Measurements from ENCODE around the gene RIC8B. TPM values are rescaled to one million over a fixed set of nuclear protein-coding genes. Genes with fewer than 3 reads are reported as not detected.

RIC8B gene
- total and polyA plus RNA-seq, 2 of the 13 experiments (the other 11 are each of a cell fraction or from before 2014, with no cell fraction given) = 5.1 to 7.5 TPM

DNA sequence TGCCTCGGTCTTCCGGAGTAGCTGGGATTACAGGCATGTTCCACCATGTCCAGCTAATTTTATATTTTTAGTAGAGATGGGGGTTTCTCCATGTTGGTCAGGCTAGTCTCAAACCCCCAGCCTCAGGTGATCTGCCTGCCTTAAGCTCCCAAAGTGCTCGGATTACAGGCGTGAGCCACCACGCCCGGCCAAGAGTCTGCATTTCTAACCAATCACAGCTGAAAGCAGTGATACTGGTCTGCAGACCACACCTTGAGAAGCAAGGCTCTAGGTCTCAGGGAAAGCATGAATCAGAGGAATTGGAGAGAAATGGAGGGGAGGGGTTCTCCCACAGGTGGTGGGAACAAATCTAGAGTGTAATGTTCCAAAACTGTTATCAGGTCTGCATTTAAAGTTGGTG is 126.1 kb downstream of the RIC8B start (continued):
- TF ChIP-seq USF2 (IDR thresholded peaks at IDR 0.05; ENCODE audit: low read depth, low read length) (no peak), USF2 (CRISPR knock-in tag; IDR thresholded peaks at IDR 0.05; ENCODE audit: borderline replicate concordance) (no peak), ONECUT2 (CRISPR knock-in tag; IDR thresholded peaks at IDR 0.05) (no peak)
- TF ChIP-seq, protein P1, sequence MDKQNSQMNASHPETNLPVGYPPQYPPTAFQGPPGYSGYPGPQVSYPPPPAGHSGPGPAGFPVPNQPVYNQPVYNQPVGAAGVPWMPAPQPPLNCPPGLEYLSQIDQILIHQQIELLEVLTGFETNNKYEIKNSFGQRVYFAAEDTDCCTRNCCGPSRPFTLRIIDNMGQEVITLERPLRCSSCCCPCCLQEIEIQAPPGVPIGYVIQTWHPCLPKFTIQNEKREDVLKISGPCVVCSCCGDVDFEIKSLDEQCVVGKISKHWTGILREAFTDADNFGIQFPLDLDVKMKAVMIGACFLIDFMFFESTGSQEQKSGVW (CRISPR knock-in tag; IDR thresholded peaks at IDR 0.05; ENCODE audit: borderline replicate concordance) = no peak

- H3K27me3 ChIP-seq (ENCODE audit: control insufficient read depth in 1 of 2, insufficient read depth in 2 of 2, low read length in 2 of 2) = peaks cover 2 to 30% of the 10 kb centered on the region in 2 experiments; a peak in 3 of 5 replicates
- H3K4me1 ChIP-seq (ENCODE audit: insufficient read depth, low read length) = no peaks in the 10 kb centered on the region
- DNase-seq (ENCODE audit: low spot score) (no peak), ATAC-seq (no peak), FAIRE-seq (no peak)
- H3K79me2 ChIP-seq (ENCODE audit: insufficient read depth, low read length) = no peaks in the 10 kb centered on the region
- no peaks in the 10 kb centered on the region for H3K36me3 ChIP-seq (replicated peaks in 1 of 2; ENCODE audit: control insufficient read depth in 1 of 2, insufficient read depth in 2 of 2, low read length in 2 of 2)
- no peak overlapping the region for H3K4me2 ChIP-seq (ENCODE audit: low read depth, low read length)
- ChIA-PET POLR2A (no interaction called here), CTCF (ENCODE audit: low intra/inter-chr PET ratio, low total read pairs) (no interaction called here)
- no peaks in the 10 kb centered on the region for H4K20me1 ChIP-seq (ENCODE audit: insufficient read depth, low read length)
- BruUV-seq (replicated peaks) = no TSS peak
- WGBS (ENCODE audit: low lambda C conversion rate) = 97% methylated on average over 1 of the region's 1 CpG
- H2AFZ ChIP-seq (ENCODE audit: low read length) = no peak overlapping the region
- no peaks in the 10 kb centered on the region for H3K9me3 ChIP-seq (ENCODE audit: low read length)
- intact Hi-C loops (cut with micrococcal nuclease; ENCODE audit: unreplicated experiment) (no loop called here), in situ Hi-C loops (cut with HindIII; ENCODE audit: extremely low pct_ligation_motif_present, low pct_unique_long_range_greater_than_20kb) (no loop called here)
- H3K9ac ChIP-seq (ENCODE audit: insufficient read depth, low read depth, low read length) = no peak overlapping the region
- no peak overlapping the region for H3K27ac ChIP-seq (ENCODE audit: extremely low read length, insufficient read depth, low read length)
- no peak overlapping the region for H3K4me3 ChIP-seq (replicated peaks in 1 of 3; ENCODE audit: insufficient read depth in 1 of 3, low read depth in 2 of 3, low read length in 3 of 3)
- no peak for TF ChIP-seq ZNF609 (CRISPR knock-in tag; IDR thresholded peaks at IDR 0.05; ENCODE audit: borderline replicate concordance)
- TF ChIP-seq SP4 (CRISPR knock-in tag; IDR thresholded peaks at IDR 0.05) = no peak
- no peak for TF ChIP-seq RAD51 (IDR thresholded peaks at IDR 0.05; ENCODE audit: borderline replicate concordance)
- TF ChIP-seq HNRNPLL (IDR thresholded peaks at IDR 0.05; ENCODE audit: low read depth, low read length, poor library complexity, severe bottlenecking) = no peak
- no peak for TF ChIP-seq ZNF879 (CRISPR knock-in tag; IDR thresholded peaks at IDR 0.05)
- no peak for TF ChIP-seq ZNF619 (CRISPR knock-in tag; IDR thresholded peaks at IDR 0.05)
- no peak for TF ChIP-seq GABPB1 (CRISPR knock-in tag; IDR thresholded peaks at IDR 0.05)
- no peak for TF ChIP-seq ADNP (CRISPR knock-in tag; IDR thresholded peaks at IDR 0.05)
- TF ChIP-seq ZMAT5 (CRISPR knock-in tag; IDR thresholded peaks at IDR 0.05; ENCODE audit: borderline replicate concordance, low read depth) = no peak
- TF ChIP-seq ZNF788 (CRISPR knock-in tag; IDR thresholded peaks at IDR 0.05; ENCODE audit: borderline replicate concordance) = no peak
- TF ChIP-seq ZNF282 (IDR thresholded peaks at IDR 0.05; ENCODE audit: partially characterized antibody) = no peak
- TF ChIP-seq ZNF17 (CRISPR knock-in tag; IDR thresholded peaks at IDR 0.05) = no peak
These were observed 126.8 kb downstream of the RIC8B start for GRCh38 chr12:106901276-106901675.

Measured in HepG2 (cell line).